IMR-90 (cell line): ENCODE measurements around the gene PRKCB. TPM values are rescaled to one million over a fixed set of nuclear protein-coding genes. Genes with fewer than 3 reads are reported as not detected.

Experiments used
- ATAC-seq: fragments of 200-7000 bp; cut with Tn5 transposase; 2 replicates; pipeline ENCODE4 v1.9.1; 2020; ENCODE audit warnings: low read depth, mild to moderate bottlenecking, moderate library complexity
- BruUV-seq: library from RNA; stranded (reverse); fragments of 400-500 nt; replicated peaks from 2 replicates; lab custom pipeline; 2021; lab: Mats Ljungman, UMichigan
- CTCF ChIA-PET: fragments of 300-600 bp; formaldehyde crosslinking; extraction: SDS; loops from one replicate; lab custom pipeline; 2021; ENCODE audit warnings: antibody characterized with exemption; lab: Yijun Ruan, JAX
- POLR2A ChIA-PET: fragments of 300-600 bp; sonication (Branson Sonifier 250); formaldehyde crosslinking; loops from one replicate; lab custom pipeline; 2022; ENCODE audit warnings: antibody characterized with exemption; ENCODE audit not compliant: unreplicated experiment; lab: Charles Lee
- DNase-seq: peaks from one replicate; pipeline ENCODE4 v3.0.0; 2013
- H2AFZ ChIP-seq: replicated peaks from 2 replicates; pipeline ENCODE3; 2013; ENCODE audit warnings: low read length, mild to moderate bottlenecking; ENCODE audit not compliant: poor library complexity
- H2AK5ac ChIP-seq: 2 replicates; pipeline ENCODE4 v1.6.1; 2013; ENCODE audit warnings: low read depth, low read length, inconsistent platforms
- H2AK9ac ChIP-seq: replicated peaks from 2 replicates; pipeline ENCODE3; 2013; ENCODE audit warnings: mild to moderate bottlenecking, low read depth, low read length, moderate library complexity; ENCODE audit not compliant: poor library complexity
- H2BK120ac ChIP-seq: 2 replicates; pipeline ENCODE4 v1.6.1; 2013; ENCODE audit warnings: low read depth, low read length, inconsistent platforms
- H2BK15ac ChIP-seq: 3 replicates; pipeline ENCODE4 v1.6.1; 2013; ENCODE audit warnings: low read depth, low read length, inconsistent platforms
- H2BK20ac ChIP-seq: 2 replicates; pipeline ENCODE4 v1.6.1; 2013; ENCODE audit warnings: low read depth, mild to moderate bottlenecking, inconsistent platforms, low read length, moderate library complexity
- H2BK5ac ChIP-seq: 2 replicates; pipeline ENCODE4 v1.6.1; 2013; ENCODE audit warnings: mild to moderate bottlenecking, low read depth, low read length, inconsistent platforms; ENCODE audit not compliant: poor library complexity, severe bottlenecking
- H3K14ac ChIP-seq: replicated peaks from 2 replicates; pipeline ENCODE4 v1.6.1; 2013; ENCODE audit warnings: low read depth, low read length, inconsistent platforms
- H3K18ac ChIP-seq: 2 replicates; pipeline ENCODE4 v1.6.1; 2013; ENCODE audit warnings: low read depth, low read length, control low read depth
- H3K23ac ChIP-seq: 2 replicates; pipeline ENCODE4 v1.6.1; 2013; ENCODE audit warnings: low read depth, low read length, inconsistent platforms
- H3K27ac ChIP-seq: 2 replicates; pipeline ENCODE4 v1.5.1; 2013; ENCODE audit warnings: mild to moderate bottlenecking, control low read depth, low read length; ENCODE audit not compliant: insufficient read depth
- H3K27me3 ChIP-seq: 2 replicates; pipeline ENCODE4 v1.6.1; 2013; ENCODE audit warnings: low read length; ENCODE audit not compliant: control insufficient read depth, insufficient read depth
- H3K36me3 ChIP-seq: 2 replicates; pipeline ENCODE4 v1.6.1; 2013; ENCODE audit warnings: low read length, mixed read lengths; ENCODE audit not compliant: control insufficient read depth, insufficient read depth
- H3K4ac ChIP-seq: 2 replicates; pipeline ENCODE4 v1.6.1; 2013; ENCODE audit warnings: low read depth, low read length, inconsistent platforms
- H3K4me1 ChIP-seq: 2 replicates; pipeline ENCODE4 v1.6.1; 2013; ENCODE audit warnings: low read length, mixed read lengths; ENCODE audit not compliant: control insufficient read depth, insufficient read depth
- H3K4me2 ChIP-seq: 2 replicates; pipeline ENCODE4 v1.6.1; 2013; ENCODE audit warnings: low read depth, mild to moderate bottlenecking, control low read depth, low read length, moderate library complexity
- H3K4me3 ChIP-seq: 2 replicates; pipeline ENCODE4 v1.5.1; 2013; ENCODE audit warnings: low read depth, mild to moderate bottlenecking, control low read depth, low read length, moderate library complexity; ENCODE audit not compliant: insufficient read depth
- H3K56ac ChIP-seq: 2 replicates; pipeline ENCODE4 v1.6.1; 2013; ENCODE audit warnings: low read length, inconsistent platforms; ENCODE audit not compliant: insufficient read depth; ENCODE audit errors: extremely low read depth
- H3K79me1 ChIP-seq, 2 experiments: 2 replicates each; pipeline ENCODE4 v1.6.1; 2013; ENCODE audit warnings: low read length in 2 of 2, inconsistent platforms in 1 of 2, low read depth in 1 of 2
- H3K9ac ChIP-seq: 2 replicates; pipeline ENCODE4 v1.6.1; 2013; ENCODE audit warnings: low read depth, low read length, control low read depth
- H3K9me1 ChIP-seq: 2 replicates; pipeline ENCODE4 v1.6.1; 2013; ENCODE audit warnings: low read length, inconsistent platforms; ENCODE audit not compliant: insufficient read depth
- H3K9me3 ChIP-seq: 2 replicates; pipeline ENCODE4 v1.6.1; 2013; ENCODE audit warnings: low read length; ENCODE audit not compliant: control insufficient read depth, insufficient read depth
- H4K20me1 ChIP-seq: 2 replicates; pipeline ENCODE4 v1.6.1; 2013; ENCODE audit warnings: low read length, inconsistent platforms; ENCODE audit not compliant: insufficient read depth
- H4K5ac ChIP-seq: 2 replicates; pipeline ENCODE4 v1.6.1; 2013; ENCODE audit warnings: mild to moderate bottlenecking, low read depth, low read length, control low read depth
- H4K8ac ChIP-seq, 2 experiments: 2 replicates each; pipeline ENCODE4 v1.6.1; 2013; ENCODE audit warnings: low read depth in 2 of 2, low read length in 2 of 2, control low read depth in 1 of 2, inconsistent platforms in 1 of 2
- H4K91ac ChIP-seq: 2 replicates; pipeline ENCODE4 v1.6.1; 2013; ENCODE audit warnings: low read depth, low read length, inconsistent platforms; ENCODE audit not compliant: insufficient read depth
- BHLHE40 ChIP-seq: fragments of 150-350 bp; IDR thresholded peaks from 2 replicates; pipeline ENCODE4 v1.6.1; 2016; ENCODE audit warnings: mild to moderate bottlenecking, low read depth, low read length
- CEBPB ChIP-seq: IDR thresholded peaks from 2 replicates; pipeline ENCODE4 v1.6.1; 2012; ENCODE audit warnings: low read depth, low read length, improper control_type of control experiment
- CHD1 ChIP-seq: IDR thresholded peaks from 2 replicates; pipeline ENCODE4 v1.6.1; 2012; ENCODE audit warnings: low read depth, low read length, improper control_type of control experiment
- FOS ChIP-seq: fragments of 150-350 bp; IDR thresholded peaks from 2 replicates; pipeline ENCODE4 v1.6.1; 2016; ENCODE audit warnings: low read depth, low read length
- MAFK ChIP-seq: IDR thresholded peaks from 2 replicates; pipeline ENCODE4 v1.6.1; 2012; ENCODE audit warnings: low read depth, low read length, improper control_type of control experiment
- MAZ ChIP-seq: IDR thresholded peaks from 2 replicates; pipeline ENCODE4 v1.6.1; 2012; ENCODE audit warnings: low read depth, mild to moderate bottlenecking, low read length, improper control_type of control experiment, moderate library complexity, borderline replicate concordance
- MXI1 ChIP-seq: IDR thresholded peaks from 2 replicates; pipeline ENCODE4 v1.6.1; 2012; ENCODE audit warnings: low read depth, mild to moderate bottlenecking, low read length, moderate library complexity, borderline replicate concordance
- NFE2L2 ChIP-seq: fragments of 150-350 bp; IDR thresholded peaks from 2 replicates; pipeline ENCODE4 v1.6.1; 2016; ENCODE audit warnings: low read depth, mild to moderate bottlenecking, low read length
- POLR2A ChIP-seq: IDR thresholded peaks from 2 replicates; pipeline ENCODE4 v1.6.1; 2012; ENCODE audit warnings: mild to moderate bottlenecking, low read depth, low read length
- RAD21 ChIP-seq: IDR thresholded peaks from 2 replicates; pipeline ENCODE4 v1.6.1; 2012; ENCODE audit warnings: low read length, improper control_type of control experiment
- RCOR1 ChIP-seq: IDR thresholded peaks from 2 replicates; pipeline ENCODE4 v1.6.1; 2012; ENCODE audit warnings: mild to moderate bottlenecking, low read length, improper control_type of control experiment; ENCODE audit not compliant: insufficient replicate concordance
- RFX5 ChIP-seq: IDR thresholded peaks from 2 replicates; pipeline ENCODE4 v1.8.0; 2012; ENCODE audit warnings: low read depth, mild to moderate bottlenecking, low read length, moderate library complexity
- SMC3 ChIP-seq: fragments of 150-350 bp; IDR thresholded peaks from 2 replicates; pipeline ENCODE4 v1.6.1; 2016; ENCODE audit warnings: low read depth, mild to moderate bottlenecking, antibody characterized with exemption, low read length, moderate library complexity
- WGBS, 2 experiments: methylation state at CpG; one replicate each; pipeline versions ENCODE4 v1.1.5 to v1.1.7; 2013; ENCODE audit warnings: missing lambda C conversion rate in 2 of 2; ENCODE audit not compliant: insufficient read length in 1 of 2; ENCODE audit errors: extremely low coverage in 2 of 2; 5-methylcytosine and 5-hydroxymethylcytosine counted together
- dilution Hi-C: fragments of 300-500 bp; cut with HindIII; formaldehyde crosslinking; loops from one replicate; pipeline ENCODE4 v1.14.3; 2018; ENCODE audit warnings: low sequenced_read_pairs; ENCODE audit not compliant: unreplicated experiment
- in situ Hi-C: fragments of 300-500 bp; cut with MboI; formaldehyde crosslinking; loops from 3 replicates; pipeline ENCODE4 v1.14.3; 2019; ENCODE audit warnings: low sequenced_read_pairs, inconsistent platforms, mixed read lengths
- intact Hi-C: fragments of 100-400 bp; cut with micrococcal nuclease; formaldehyde crosslinking; loops from 2 replicates; pipeline ENCODE4 v1.10.0; 2022
- polyA plus RNA-seq, 3 experiments: library from polyadenylated mRNA; depleted of rRNA; stranded (reverse); fragments of >200 nt; gene quantifications; 2 replicates each; pipeline ENCODE4 v1.2.3, GENCODE V29; 2012; ENCODE audit warnings: low replicate concordance in 1 of 3
- total RNA-seq: library from RNA; depleted of rRNA; stranded (reverse); fragments of >200 nt; gene quantifications from 2 replicates; pipeline ENCODE4 v1.2.3, GENCODE V29; 2012
- TF ChIP-seq, protein P1 (sequence below): conservative IDR thresholded peaks from 2 replicates; pipeline ENCODE4 v1.5.1; 2012; ENCODE audit warnings: mild to moderate bottlenecking, low read depth, low read length, improper control_type of control experiment
- TF ChIP-seq, protein P2 (sequence below): fragments of 150-350 bp; IDR thresholded peaks from 2 replicates; pipeline ENCODE4 v1.6.1; 2017; ENCODE audit warnings: mild to moderate bottlenecking, antibody characterized with exemption, low read length, low read depth
- TF ChIP-seq, protein P3 (sequence below): fragments of 150-350 bp; IDR thresholded peaks from 2 replicates; pipeline ENCODE4 v1.6.1; 2016; ENCODE audit warnings: low read depth, mild to moderate bottlenecking, low read length, moderate library complexity, borderline replicate concordance

PRKCB gene
- total and polyA plus RNA-seq, 2 of the 4 experiments (the other 2 are of a cell fraction), result under 0.01 TPM; not detected in 1

DNA sequence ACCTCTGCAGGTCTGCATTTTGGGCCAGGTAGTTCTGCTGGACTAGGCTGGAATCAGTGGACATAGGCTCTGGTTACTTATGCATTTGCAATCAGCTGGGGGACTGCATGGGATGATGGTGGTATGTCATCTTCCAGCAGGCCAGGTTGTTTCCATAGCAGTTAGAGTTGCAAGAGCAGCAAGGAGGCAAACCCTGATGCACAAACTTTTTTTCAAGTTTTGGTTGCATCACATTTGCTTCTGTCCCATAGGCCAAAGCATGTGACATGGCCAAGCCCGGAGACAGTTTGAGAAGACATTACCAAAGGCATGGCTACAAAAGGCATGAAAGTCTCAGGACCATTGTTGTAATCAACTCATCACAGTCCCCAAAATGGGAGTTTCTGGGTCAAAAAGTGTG, 58.2 kb downstream of the PRKCB start:
- H3K4ac ChIP-seq, result no peak overlapping the region
- whole genome bisulfite sequencing, 2 experiments, result 0% methylated on average over 1 of the region's 1 CpG; no CpG with 5 or more reads in 1 of the 2 experiments
- H3K56ac ChIP-seq, result no peak overlapping the region
- TF ChIP-seq, protein P1, sequence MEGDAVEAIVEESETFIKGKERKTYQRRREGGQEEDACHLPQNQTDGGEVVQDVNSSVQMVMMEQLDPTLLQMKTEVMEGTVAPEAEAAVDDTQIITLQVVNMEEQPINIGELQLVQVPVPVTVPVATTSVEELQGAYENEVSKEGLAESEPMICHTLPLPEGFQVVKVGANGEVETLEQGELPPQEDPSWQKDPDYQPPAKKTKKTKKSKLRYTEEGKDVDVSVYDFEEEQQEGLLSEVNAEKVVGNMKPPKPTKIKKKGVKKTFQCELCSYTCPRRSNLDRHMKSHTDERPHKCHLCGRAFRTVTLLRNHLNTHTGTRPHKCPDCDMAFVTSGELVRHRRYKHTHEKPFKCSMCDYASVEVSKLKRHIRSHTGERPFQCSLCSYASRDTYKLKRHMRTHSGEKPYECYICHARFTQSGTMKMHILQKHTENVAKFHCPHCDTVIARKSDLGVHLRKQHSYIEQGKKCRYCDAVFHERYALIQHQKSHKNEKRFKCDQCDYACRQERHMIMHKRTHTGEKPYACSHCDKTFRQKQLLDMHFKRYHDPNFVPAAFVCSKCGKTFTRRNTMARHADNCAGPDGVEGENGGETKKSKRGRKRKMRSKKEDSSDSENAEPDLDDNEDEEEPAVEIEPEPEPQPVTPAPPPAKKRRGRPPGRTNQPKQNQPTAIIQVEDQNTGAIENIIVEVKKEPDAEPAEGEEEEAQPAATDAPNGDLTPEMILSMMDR, result no peak
- TF ChIP-seq NFE2L2 (no peak), MAZ (no peak), RFX5 (no peak), RAD21 (no peak), MAFK (no peak), SMC3 (no peak), FOS (no peak), RCOR1 (no peak), CEBPB (no peak), MXI1 (no peak), CHD1 (no peak), BHLHE40 (no peak), POLR2A (no peak)
- TF ChIP-seq, protein P2, sequence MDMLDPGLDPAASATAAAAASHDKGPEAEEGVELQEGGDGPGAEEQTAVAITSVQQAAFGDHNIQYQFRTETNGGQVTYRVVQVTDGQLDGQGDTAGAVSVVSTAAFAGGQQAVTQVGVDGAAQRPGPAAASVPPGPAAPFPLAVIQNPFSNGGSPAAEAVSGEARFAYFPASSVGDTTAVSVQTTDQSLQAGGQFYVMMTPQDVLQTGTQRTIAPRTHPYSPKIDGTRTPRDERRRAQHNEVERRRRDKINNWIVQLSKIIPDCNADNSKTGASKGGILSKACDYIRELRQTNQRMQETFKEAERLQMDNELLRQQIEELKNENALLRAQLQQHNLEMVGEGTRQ, result no peak
- TF ChIP-seq, protein P3, sequence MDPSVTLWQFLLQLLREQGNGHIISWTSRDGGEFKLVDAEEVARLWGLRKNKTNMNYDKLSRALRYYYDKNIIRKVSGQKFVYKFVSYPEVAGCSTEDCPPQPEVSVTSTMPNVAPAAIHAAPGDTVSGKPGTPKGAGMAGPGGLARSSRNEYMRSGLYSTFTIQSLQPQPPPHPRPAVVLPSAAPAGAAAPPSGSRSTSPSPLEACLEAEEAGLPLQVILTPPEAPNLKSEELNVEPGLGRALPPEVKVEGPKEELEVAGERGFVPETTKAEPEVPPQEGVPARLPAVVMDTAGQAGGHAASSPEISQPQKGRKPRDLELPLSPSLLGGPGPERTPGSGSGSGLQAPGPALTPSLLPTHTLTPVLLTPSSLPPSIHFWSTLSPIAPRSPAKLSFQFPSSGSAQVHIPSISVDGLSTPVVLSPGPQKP, result no peak
- no peak overlapping the region for H2BK20ac ChIP-seq
- H2AK5ac ChIP-seq, result no peak overlapping the region
- ChIA-PET CTCF (no interaction called here), POLR2A (no interaction called here)
- no peak overlapping the region for H3K4me2 ChIP-seq
- H4K8ac ChIP-seq, result no peak overlapping the region
- H4K20me1 ChIP-seq, result no peaks in the 10 kb centered on the region
- no peaks in the 10 kb centered on the region for H3K36me3 ChIP-seq
- H3K9me1 ChIP-seq, result no peaks in the 10 kb centered on the region
- H3K14ac ChIP-seq, result no peak overlapping the region
- in situ Hi-C loops (no loop called here), intact Hi-C loops (no loop called here), dilution Hi-C loops (no loop called here)
- H2BK120ac ChIP-seq, result no peak overlapping the region
- H4K91ac ChIP-seq, result no peak overlapping the region
- no peak overlapping the region for H2AK9ac ChIP-seq
- H2AFZ ChIP-seq, result no peak overlapping the region
- H3K27me3 ChIP-seq, result no peaks in the 10 kb centered on the region
- no peak overlapping the region for H3K4me3 ChIP-seq
- no peak for DNase-seq
- H3K9ac ChIP-seq, result no peak overlapping the region
- H3K79me1 ChIP-seq, result no peaks in the 10 kb centered on the region
- no peak overlapping the region for H3K27ac ChIP-seq
- H3K23ac ChIP-seq, result no peak overlapping the region
- H2BK5ac ChIP-seq, result no peak overlapping the region
- H4K5ac ChIP-seq, result no peak overlapping the region
- no peaks in the 10 kb centered on the region for H3K4me1 ChIP-seq
- H3K9me3 ChIP-seq, result no peaks in the 10 kb centered on the region
- no TSS peak for BruUV-seq
- no peak for ATAC-seq
- H2BK15ac ChIP-seq, result no peak overlapping the region
- H3K18ac ChIP-seq, result no peak overlapping the region
